Fibroblast of lung (primary cell): ENCODE data around the gene GLDN.

ENCODE experiments used
- CTCF ChIP-seq, 2 donors: IDR thresholded peaks in 1 of 2; conservative IDR thresholded peaks in 1 of 2; 1 replicate in 1 of 2; 2 replicates in 1 of 2; pipeline ENCODE4 v1.5.1; 2011 to 2012; ENCODE audit warnings: low read length in 2 of 2, control low read depth in 1 of 2, inconsistent platforms in 1 of 2, low read depth in 1 of 2, mild to moderate bottlenecking in 1 of 2
- EZH2 ChIP-seq: IDR thresholded peaks from 2 replicates; pipeline ENCODE4 v1.5.1; 2012; ENCODE audit warnings: low read length, control low read depth, mild to moderate bottlenecking; ENCODE audit errors: missing control alignments

- no peak for TF ChIP-seq EZH2
- no peak for TF ChIP-seq CTCF (conservative IDR thresholded peaks at IDR 0.05 in 1 of 2, IDR thresholded peaks at IDR 0.05 in 1 of 2; ENCODE audit: low read depth in 1 of 2, low read length in 2 of 2)
Observed at GRCh38 chr15:51313074-51313393, 28.4 kb upstream of the GLDN start.
